ENCODE data around the gene HNRNPL.

HNRNPL gene

DNA sequence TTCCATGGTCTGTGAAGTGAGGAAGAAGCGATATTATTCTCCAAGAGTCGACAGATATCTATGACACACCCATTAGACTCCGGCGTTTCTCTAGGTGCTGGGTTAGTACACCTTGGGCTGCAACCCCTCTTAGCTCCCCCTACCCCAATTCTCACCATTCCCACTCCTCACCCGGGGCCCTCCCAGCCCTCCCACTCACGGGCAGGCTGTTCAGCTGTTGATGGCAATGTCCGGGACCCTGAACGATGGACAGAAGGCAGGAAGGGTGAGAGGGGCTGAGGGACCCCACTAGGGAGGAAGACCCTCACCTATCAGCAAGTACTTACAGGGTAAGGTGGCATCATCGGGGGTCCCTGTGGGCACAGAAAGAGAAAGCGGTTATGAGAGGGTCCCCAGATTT lies 46.2 kb downstream of the HNRNPL start:
- H3F3A ChIP-seq (ENCODE audit: low read depth), result no peaks in the 10 kb centered on the region
- no peaks in the 10 kb centered on the region for H3K9me3 ChIP-seq (ENCODE audit: insufficient read depth, low read depth, low read length)
- no peak overlapping the region for H2AFZ ChIP-seq (ENCODE audit: low read length)

DNA sequence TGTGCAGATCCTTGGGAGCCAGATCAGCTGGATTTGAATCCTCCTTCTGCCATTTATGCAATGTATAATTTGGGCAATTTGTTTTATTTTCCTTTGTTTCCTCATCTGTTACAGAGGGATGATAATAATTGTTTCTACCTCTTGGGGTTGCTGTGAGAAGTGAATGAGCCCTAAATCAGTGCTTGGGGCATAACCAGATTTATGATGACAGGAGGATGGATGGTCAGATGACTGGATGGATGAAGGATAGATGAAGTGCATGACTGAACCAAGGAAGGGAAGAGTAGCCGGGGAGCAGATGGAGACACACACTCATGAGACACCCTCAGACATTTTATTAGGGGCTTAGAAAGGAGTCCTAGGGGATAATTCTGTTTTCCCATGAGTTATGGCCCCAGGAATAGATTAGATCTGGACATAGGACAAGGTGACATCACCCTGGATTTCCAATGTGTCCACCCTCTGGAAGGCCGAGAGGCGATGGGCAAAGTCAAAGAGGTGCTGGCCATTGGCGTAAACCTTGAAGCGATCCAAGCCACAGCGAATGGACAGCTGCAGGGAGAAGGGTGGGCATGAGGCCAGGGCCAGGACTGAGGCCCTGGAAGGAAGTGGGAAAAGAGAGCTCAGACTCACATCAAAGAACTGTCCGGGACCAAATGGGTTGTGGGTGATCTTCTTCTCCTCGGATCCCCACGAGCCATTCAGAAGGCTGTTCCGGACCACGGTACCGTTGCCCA lies 48.3 kb downstream of the HNRNPL start:
- H2AFZ ChIP-seq (ENCODE audit: low read length), result no peak overlapping the region
- no peaks in the 10 kb centered on the region for H4K20me1 ChIP-seq (ENCODE audit: insufficient read depth, low read length, poor library complexity, severe bottlenecking)
- no peaks in the 10 kb centered on the region for H3K4me1 ChIP-seq (ENCODE audit: insufficient read depth, low read length, poor library complexity, severe bottlenecking)
- H3K27me3 ChIP-seq (ENCODE audit: insufficient read depth, low read length, poor library complexity, severe bottlenecking), result no peaks in the 10 kb centered on the region
- no peaks in the 10 kb centered on the region for H3K9me3 ChIP-seq (ENCODE audit: insufficient read depth, low read depth, low read length)
- H3F3A ChIP-seq (ENCODE audit: low read depth), result no peaks in the 10 kb centered on the region
- no peaks in the 10 kb centered on the region for H3K79me2 ChIP-seq (ENCODE audit: insufficient read depth, low read length)
- H3K9me2 ChIP-seq (replicated peaks; ENCODE audit: low read depth, low read length), result no peaks in the 10 kb centered on the region
- H3K4me3 ChIP-seq (ENCODE audit: low read length, poor library complexity, severe bottlenecking), result no peak overlapping the region
- H3K4me2 ChIP-seq (ENCODE audit: low read depth, low read length, poor library complexity, severe bottlenecking), result no peak overlapping the region
- TF ChIP-seq, protein P1, sequence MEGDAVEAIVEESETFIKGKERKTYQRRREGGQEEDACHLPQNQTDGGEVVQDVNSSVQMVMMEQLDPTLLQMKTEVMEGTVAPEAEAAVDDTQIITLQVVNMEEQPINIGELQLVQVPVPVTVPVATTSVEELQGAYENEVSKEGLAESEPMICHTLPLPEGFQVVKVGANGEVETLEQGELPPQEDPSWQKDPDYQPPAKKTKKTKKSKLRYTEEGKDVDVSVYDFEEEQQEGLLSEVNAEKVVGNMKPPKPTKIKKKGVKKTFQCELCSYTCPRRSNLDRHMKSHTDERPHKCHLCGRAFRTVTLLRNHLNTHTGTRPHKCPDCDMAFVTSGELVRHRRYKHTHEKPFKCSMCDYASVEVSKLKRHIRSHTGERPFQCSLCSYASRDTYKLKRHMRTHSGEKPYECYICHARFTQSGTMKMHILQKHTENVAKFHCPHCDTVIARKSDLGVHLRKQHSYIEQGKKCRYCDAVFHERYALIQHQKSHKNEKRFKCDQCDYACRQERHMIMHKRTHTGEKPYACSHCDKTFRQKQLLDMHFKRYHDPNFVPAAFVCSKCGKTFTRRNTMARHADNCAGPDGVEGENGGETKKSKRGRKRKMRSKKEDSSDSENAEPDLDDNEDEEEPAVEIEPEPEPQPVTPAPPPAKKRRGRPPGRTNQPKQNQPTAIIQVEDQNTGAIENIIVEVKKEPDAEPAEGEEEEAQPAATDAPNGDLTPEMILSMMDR (conservative IDR thresholded peaks at IDR 0.05; ENCODE audit: low read length), result no peak
- TF ChIP-seq EZH2phosphoT487 (IDR thresholded peaks at IDR 0.05; ENCODE audit: borderline replicate concordance), result no peak
- H3K9ac ChIP-seq (ENCODE audit: low read depth, low read length, poor library complexity, severe bottlenecking), result no peak overlapping the region
- no peaks in the 10 kb centered on the region for H3K36me3 ChIP-seq (ENCODE audit: insufficient read depth, low read length)

More for the DNA sequence above, 46.2 kb downstream of the HNRNPL start:
- Histone ChIP-seq H3K4me1 (ENCODE audit: insufficient read depth, low read length, poor library complexity, severe bottlenecking) (no peaks in the 10 kb centered on the region), H3K4me2 (ENCODE audit: low read depth, low read length, poor library complexity, severe bottlenecking) (no peak overlapping the region), H4K20me1 (ENCODE audit: insufficient read depth, low read length, poor library complexity, severe bottlenecking) (no peaks in the 10 kb centered on the region), H3K4me3 (ENCODE audit: low read length, poor library complexity, severe bottlenecking) (no peak overlapping the region), H3K27me3 (ENCODE audit: insufficient read depth, low read length, poor library complexity, severe bottlenecking) (no peaks in the 10 kb centered on the region), H3K79me2 (ENCODE audit: insufficient read depth, low read length) (no peaks in the 10 kb centered on the region), H3K9ac (ENCODE audit: low read depth, low read length, poor library complexity, severe bottlenecking) (no peak overlapping the region), H3K9me2 (replicated peaks; ENCODE audit: low read depth, low read length) (no peaks in the 10 kb centered on the region), H3K36me3 (ENCODE audit: insufficient read depth, low read length) (no peaks in the 10 kb centered on the region)
- TF ChIP-seq EZH2phosphoT487 (IDR thresholded peaks at IDR 0.05; ENCODE audit: borderline replicate concordance), result no peak
- TF ChIP-seq, protein P1 (conservative IDR thresholded peaks at IDR 0.05; ENCODE audit: low read length), result no peak

DNA sequence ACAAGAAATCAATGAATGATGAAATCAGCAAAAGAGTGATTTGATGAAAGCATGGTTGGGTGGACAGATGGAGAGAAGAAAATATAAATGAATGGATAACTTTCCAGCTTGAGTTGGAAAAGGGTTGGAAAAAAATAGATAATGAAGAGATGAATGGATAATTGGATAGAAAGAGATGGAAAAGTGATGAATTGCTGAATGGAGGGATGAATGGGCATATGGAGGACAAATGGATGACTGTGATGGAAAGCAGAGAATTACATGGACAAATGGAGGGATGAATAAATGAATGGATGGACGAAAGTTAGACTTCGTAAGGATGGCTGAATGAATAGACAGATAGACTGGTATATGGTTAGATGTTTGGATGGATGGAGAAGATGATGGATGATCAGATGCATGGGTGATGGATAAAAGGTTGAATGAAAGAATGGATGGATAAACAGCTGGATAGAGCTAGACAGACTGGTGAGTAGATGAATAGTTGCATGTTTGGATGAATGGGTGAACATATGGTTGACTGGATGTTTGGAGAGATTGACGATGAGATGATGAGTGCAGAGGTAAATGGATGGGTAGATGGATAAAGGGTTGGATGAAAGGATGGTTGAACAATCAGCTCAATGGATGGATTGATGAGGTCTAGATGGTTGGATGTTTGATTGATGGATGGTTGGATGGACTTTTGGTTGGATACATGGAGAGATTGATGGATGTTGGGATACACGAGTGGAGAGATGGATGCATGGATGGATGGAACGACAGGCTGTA lies 49.0 kb downstream of the HNRNPL start:
- Histone ChIP-seq H3K4me1 (ENCODE audit: insufficient read depth, low read length, poor library complexity, severe bottlenecking) (no peaks in the 10 kb centered on the region), H3F3A (ENCODE audit: low read depth) (no peaks in the 10 kb centered on the region), H3K36me3 (ENCODE audit: insufficient read depth, low read length) (no peaks in the 10 kb centered on the region), H3K4me2 (ENCODE audit: low read depth, low read length, poor library complexity, severe bottlenecking) (no peak overlapping the region), H3K27me3 (ENCODE audit: insufficient read depth, low read length, poor library complexity, severe bottlenecking) (no peaks in the 10 kb centered on the region), H3K79me2 (ENCODE audit: insufficient read depth, low read length) (no peaks in the 10 kb centered on the region), H2AFZ (ENCODE audit: low read length) (no peak overlapping the region), H4K20me1 (ENCODE audit: insufficient read depth, low read length, poor library complexity, severe bottlenecking) (no peaks in the 10 kb centered on the region), H3K9ac (ENCODE audit: low read depth, low read length, poor library complexity, severe bottlenecking) (no peak overlapping the region), H3K9me3 (ENCODE audit: insufficient read depth, low read depth, low read length) (no peaks in the 10 kb centered on the region), H3K9me2 (replicated peaks; ENCODE audit: low read depth, low read length) (no peaks in the 10 kb centered on the region), H3K4me3 (ENCODE audit: low read length, poor library complexity, severe bottlenecking) (no peak overlapping the region)
- TF ChIP-seq, protein P1 (conservative IDR thresholded peaks at IDR 0.05; ENCODE audit: low read length), result no peak
- TF ChIP-seq EZH2phosphoT487 (IDR thresholded peaks at IDR 0.05; ENCODE audit: borderline replicate concordance), result no peak

Measured in Loucy (cell line).